Renal pelvis (tissue), 4 donors: Measurements from ENCODE around the gene ULK1. TPM values are rescaled to one million over a fixed set of nuclear protein-coding genes. Genes with fewer than 3 reads are reported as not detected.
"Not testable (repeated sequence)": the region's sequence is repeated elsewhere in the genome, so short reads cannot be mapped to it uniquely, and the experiment has no call there.

ENCODE experiments used
- DNase-seq: peaks from one replicate; pipeline ENCODE4 v3.0.0-alpha.2; 2013
- polyA plus RNA-seq, 3 donors: library from polyadenylated mRNA; unstranded; fragments of 120-200 nt; gene quantifications; one replicate each; pipeline ENCODE4 v1.2.1, GENCODE V29; 2013; ENCODE audit not compliant: insufficient read length in 3 of 3

Gene ULK1
- polyA plus RNA-seq, 3 donors = 34.0 to 45.6 (median 36.4) TPM

DNA sequence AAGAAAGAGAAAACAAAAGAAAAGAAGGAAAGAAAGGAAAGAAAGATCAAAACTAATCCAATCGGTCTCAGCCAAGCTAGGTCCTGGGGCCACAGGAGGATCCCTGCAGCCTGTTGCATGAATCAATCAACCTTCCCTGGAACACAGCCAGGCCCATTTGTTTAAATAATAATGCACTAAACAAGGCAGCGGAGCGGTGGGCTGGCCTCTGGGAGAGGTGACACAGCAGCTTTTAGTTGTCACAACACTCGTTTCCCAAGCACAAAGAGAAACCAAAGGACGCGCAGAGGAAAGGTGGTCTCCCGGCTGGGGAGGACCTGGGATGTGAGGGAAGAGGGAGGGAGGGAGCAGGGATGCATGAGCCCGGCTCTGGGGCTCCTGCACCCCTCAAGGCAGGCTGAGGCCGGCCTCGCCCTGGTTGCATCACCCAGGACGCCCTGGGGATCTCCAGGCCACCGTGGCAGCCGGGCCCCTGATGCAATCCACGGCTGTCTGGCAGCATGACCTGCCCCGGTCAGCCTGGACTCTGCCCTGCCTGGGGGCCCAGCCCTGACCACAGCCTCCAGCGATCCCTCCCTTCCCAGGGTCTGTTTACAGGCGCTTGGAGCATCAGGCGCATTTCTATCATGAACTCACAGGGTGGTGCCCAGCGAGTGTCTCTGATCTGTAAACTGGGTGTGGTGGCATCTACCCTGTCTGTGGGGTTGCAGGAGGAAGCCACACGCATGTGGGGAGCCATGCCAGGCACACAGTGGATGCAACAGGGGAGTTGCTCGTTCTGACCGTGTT, 33.8 kb upstream of the ULK1 start:
- DNase-seq = peak; percentile 65

DNA sequence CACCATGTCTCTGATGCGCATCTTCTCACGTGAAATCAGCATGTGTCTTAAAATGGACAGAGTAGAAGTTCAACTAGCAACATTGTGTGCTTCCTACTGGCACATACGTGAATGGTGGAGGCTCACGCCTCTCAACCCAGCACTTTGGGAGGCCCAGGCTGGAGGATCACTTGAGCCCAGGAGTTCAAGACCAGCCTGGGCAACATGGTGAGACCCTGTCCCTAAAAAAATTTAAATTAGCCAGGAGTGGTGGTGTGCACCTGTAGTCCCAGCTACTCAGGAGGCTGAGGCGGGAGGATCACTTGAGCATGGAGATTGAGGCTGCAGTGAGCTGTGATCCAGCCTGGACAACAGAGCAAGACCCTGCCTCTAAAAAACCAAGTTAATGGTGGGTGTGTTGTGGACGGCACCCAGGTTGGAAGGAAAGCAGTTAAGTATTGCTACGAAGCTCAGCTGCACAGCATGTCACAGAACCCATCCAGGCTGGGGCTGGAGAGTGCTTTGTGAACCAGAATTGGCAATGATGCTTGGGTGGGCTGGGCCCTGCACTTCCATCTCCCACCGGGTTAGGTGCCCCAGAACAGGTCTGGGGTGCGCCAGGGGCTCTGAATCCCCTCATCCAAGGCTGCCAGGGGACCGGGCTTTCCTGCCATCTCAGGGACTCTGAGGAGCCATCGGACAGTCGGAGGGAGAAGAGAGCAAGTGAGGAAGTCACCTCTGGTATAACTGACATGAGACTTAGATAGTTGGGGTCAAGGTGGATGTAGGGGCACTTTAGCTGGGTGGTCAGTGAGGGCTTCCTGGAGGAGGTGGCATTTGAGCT, 33.0 kb upstream of the ULK1 start:
- DNase-seq = no peak

DNA sequence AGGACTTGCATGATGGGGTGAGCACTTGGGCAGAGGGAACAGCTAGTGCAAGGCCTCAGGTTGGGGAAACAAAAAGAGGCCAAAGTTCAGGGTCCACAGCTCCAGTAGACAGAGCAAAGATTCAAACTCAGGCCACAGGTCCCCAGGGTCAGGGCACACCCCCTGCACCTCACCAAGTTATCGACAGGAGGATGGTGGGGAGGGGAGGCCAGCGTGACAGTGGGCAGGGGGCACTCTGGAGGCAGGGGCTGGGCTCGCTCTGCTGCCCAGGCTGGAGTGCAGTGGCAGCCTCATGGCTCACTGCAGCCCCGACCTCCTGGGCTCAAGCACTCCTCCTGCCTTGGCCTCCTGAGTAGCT, 32.4 kb upstream of the ULK1 start:
- DNase-seq = no peak

DNA sequence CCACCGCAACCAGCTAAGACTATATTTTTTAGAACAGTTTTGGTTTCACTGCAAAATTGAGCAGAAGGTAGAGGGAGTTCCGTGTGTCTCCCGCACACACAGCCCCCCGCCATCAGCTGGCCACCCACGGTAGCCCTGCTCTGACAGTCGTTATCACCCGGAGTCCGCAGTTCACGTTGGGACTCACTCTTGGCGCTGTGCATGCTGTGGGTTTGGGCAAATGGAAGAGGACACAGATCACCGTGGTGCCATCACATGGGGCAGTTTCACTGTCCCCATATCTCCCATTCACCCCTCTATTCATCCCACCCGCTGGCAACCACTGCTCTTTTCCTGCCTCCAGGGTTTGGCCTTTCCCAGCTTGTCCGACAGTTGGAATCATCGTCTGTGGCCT, 31.8 kb upstream of the ULK1 start:
- DNase-seq = no peak

DNA sequence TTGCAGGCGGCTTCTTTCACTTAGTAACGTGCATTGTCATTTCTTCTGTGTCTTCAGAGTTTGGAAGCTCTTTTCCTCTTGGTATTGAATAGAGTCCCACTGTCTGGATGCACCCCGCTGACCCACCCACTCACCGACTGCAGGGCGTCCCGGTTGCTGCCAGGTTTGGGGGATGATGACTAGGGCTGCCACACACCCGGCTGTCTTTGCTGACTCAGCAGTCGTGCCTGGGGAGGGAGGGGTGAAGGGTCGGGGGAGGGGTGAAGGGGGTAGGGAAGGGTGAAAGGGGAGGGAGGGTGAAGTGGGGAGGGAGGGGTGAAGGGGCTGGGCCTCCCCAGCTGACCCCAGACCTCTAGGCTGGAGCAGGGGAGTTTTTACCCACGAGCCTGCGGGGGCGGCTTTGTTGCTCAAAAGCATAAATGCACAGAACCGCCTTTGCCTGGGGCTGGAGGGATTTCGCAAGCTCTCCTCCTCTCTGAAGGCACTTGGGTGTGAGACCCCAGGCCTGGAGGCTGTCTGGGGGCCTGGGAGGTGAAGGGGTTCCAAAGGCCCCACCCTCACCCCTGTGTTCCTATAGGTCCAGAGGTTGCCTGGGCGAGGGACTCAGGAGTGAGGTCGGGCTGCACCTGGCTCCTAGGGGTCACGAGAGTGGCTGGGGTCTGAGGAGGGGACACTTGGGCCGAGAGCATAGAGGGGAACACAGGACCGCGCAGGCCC, 31.3 kb upstream of the ULK1 start:
- no peak for DNase-seq

DNA sequence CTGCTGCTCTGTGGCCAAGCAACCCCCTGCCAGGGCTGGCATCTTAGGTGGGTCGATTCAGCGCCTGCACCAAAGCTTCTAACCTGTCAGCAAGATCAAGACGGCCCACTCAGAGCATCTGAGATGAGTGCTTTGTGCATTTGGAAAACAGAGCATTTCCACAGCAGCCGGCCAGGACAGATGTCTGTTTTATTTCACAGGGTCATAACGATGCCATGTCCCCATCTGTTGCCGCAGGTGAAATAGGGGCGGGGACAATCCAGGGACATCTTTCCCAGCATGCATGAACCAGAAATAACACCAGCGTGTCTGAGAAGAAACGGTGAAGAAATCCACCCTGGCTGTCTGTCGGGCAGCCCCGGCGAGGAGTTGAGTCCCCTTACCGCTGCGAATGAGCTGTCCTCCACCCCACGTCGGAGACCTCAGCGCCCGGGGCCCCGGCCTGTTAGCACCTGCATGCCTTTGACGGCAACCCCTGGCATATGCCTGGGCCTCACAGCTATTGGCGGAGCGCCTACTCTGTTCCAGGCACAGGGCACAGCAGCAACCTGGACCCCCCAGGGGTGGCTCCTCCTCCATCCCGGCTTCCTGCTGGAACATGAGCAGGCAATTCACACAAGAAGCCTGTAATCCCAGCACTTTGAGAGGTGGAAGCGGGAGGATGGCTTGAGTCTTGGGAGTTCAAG, 30.6 kb upstream of the ULK1 start:
- no peak for DNase-seq

DNA sequence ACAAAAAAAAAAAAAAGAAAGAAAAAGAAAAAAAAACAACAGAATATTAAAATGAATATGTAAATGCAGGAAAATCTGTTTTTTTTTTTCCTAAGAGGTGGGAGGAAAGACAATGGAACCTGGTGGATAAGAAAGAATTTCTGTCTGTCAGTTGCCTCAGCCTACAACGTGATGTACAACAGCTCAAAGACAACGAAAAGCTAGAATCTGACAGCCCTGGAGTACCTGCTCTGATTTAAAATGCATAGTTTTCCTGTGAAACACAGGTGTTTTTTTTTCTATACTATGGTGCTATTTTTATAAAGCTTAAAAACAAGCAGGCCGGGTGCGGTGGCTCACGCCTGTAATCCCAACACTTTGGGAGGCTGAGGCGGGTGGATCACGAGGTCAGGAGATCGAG, 30.0 kb upstream of the ULK1 start:
- no peak for DNase-seq

DNA sequence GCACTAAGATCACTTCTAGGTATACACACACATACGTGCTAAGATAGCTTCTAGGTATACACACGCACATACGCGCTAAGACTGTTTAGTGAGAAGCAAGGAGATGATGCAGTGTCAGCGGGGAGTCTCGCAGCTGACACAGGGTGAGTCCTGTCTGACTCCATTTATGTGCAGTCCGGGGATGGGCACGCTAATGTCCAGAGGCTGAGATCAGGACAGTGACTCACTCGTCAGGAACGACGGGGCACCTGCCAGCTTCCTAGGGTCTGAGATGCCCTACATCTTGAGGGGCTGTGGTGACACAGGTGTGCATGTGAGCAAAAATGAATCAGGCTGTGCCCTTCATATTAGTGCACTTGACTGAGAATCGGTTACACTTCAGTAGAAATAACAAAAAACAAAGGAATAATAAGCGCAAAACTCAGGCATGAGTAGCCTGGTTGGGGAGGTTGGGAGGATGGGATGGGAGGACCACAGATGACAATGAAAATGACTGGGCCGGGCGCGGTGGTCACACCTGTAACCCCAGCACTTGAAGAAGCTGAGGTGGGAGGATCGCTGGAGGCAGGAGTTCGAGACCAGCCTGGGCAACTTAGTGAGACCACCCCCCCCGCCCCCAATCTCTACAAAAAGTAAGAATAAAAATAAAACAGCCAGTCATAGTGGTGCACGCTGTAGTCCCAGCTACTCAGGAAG, 29.1 kb upstream of the ULK1 start:
- DNase-seq = no peak

DNA sequence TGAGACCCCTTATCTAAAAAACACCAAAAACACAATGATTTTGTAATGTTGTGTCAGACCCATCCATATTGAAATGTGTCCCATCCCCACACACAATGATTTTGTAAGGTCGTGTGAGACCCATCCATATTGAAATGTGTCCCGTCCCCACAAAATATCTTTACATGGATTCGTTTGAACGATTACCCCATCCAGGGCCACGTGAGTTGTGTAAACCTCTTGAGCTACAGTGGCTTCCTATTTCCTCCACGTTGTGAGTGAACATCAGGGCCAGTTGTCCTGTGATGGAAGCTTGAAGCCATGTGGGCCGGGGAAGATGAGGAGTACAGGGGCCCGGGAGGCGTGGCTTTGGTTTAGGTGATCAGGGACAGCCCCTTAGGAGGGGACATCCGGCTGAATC, 27.0 kb upstream of the ULK1 start:
- DNase-seq = no peak

DNA sequence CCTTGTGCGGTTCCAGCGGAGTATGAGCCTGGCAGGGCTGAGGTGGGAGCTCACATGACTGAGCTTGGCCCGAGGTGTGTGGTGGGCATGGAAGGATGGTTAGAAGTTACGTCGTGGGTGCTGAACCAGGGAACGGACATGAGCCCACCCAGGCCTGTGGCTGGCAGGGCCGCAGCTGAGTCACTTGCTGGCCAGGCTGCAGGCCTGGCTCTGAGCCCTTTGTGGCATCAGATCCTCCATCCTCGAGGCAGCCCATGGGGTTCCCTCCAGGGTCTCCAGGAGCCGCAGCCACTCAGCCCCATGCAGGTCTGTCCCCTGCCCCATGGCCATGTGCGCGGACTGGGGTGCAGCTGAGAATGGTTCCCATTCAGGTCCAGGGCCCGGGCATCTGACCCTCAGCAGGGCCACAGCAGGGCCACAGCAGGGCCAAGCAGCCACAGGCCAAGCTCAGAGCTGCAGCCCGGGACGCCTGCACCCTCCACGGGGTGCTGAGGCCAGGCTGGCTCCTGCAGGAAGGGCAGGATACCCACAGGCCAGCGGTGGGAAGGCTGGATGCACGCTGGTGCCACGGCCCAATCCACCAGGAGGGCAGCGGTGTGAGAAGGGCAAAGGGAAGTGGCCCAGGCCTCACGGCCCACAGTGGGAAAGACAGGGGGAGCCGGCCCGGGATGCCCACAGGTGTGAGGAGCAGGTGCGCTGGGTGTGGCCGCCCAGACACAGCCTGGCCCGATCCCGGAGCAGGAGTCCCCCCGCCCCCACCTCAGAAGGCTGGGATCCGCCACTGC, 26.3 kb upstream of the ULK1 start:
- DNase-seq = no peak

DNA sequence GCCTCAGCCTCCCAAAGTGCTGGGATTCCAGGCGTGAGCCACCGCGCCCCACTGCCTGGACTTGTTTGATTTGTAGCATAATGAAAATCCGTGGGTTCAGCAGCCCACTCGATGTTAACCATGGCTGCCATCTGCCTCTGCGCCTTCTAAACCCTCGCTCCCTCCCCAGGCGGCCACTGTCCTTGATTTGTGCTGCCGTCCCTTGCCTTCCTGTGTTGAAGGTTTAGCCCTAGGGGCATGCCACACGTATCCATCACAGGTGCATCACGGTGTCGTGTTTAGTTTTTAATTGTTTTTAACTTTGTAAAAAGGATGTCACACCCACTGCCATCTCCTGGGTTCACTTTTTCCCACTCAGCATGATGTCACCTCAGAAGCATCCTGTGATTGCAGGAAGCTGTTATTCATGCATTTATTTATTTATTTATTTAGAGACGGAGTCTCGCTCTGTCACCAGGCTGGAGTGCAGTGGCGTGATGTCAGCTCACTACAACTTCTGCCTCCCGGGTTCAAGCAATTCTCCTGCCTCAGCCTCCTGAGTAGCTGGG, 24.5 kb upstream of the ULK1 start:
- DNase-seq = no peak

DNA sequence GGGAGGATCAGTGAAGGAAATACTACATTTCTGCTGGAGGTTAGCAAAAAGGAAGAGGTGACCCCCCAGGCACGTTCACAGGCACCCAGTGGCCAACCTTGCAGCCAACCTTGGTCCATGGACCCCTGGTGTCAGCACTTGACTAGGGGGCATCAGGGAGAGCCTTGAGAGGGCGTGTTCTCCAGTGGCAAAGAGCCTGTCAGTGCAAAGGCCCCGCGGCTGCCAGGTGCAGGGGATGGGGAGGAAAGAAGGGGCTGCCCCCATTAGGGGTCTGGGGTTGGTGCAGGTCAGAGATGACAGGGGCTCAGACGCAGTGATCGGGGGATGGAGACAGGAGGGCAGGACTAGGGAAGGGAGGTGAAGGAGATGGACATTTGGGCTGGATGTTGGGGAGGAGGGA, 22.7 kb upstream of the ULK1 start:
- DNase-seq = no peak

DNA sequence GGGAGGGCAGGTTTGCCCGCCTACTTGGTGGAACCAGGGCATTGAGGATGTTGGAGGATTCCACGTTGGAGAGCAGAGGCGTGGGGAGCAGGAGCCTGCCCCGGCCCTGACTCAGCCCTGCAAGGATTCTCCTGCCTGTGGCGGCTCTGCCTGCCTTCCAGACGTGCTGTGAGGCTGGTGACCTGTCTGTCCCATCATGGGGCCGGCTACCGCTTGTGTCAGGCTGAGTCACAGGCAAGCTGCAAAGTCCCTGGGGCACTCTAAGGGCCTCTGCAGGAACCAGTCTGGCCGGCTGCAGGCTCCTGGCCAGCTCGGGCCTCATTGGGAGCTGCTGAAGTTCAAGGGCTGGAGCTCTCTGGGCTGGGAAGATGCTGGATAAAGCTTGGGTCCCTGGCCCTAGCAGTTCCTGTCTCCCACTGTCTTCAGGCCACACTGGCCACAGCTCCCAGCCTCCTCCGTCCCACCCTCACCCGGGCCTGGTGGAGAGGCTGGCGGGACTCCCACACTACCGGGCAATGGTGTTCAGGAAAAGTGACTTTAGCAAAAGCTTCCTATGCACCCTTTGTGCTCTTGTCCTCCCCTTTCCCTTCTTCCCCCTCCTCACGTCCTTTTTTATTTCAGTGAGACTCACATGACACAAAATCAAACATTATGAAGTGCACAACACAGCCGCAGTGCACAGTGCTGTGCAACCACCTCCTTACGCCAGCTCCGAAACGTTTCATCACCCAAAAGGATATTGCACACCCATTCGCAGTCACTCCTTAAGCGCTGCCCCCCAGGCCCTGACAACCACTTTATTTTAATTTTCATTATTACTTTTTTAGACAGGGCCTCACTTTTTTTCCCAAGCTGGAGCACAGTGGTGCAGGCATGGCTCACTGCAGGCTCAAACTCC, 22.0 kb upstream of the ULK1 start:
- DNase-seq = no peak

DNA sequence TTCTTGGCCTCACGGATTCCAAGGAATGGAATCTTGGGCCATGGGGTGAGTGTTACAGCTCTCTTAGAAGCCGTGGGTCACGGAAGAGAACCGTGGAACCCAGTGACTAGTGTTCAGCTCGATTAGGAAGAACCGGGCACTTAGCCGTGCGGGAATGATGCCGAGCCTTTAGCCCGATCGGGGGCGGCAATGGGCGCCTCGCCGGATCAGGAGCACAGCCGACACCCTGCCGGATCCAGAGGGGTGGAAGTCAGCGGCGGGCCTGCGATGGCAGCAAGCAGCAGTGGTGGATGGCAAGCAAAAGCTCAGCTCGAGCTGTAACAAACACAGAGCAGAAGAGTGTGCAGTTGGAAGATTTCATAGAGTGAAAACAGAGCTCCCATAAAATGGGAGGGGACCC, 21.1 kb upstream of the ULK1 start:
- no peak for DNase-seq

DNA sequence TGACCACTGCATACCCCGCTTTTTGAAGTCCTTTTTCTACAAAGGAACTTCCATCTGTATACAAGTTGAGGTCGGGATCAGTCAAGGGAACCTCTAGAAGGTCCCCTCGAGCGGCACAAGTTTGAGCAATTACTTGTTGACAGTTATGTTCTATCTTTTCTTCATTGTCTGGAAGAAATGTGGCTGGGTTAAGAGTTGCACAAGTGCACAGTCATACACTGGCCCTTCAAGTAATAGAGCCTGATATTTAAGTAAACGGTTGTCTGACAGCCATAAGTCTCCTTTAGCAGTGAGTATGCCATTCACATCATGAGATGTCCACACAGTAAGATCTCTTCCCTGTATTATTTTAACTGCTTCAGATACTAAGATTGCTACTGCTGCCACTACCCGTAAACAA, 19.4 kb upstream of the ULK1 start:
- DNase-seq = not testable (repeated sequence)

DNA sequence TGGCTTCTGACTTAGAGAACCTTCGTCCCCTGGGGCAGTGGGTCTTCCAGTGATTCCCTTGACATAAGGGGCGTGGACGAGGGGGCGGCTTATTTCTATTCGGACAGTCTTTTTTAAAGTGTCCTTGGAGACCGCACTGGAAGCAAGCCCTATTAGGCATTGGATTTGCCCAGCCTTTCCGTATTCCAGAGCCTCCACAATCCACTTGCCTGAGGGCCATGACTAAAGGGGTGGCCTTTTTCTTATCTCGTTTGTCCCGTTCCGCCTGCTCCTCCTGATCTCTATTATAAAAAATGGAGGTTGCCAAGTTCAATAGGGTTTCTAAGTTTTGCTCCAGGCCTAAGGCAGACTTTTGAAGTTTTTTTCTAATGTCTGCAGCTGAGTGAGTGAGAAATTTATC, 17.2 kb upstream of the ULK1 start:
- DNase-seq = not testable (repeated sequence)

DNA sequence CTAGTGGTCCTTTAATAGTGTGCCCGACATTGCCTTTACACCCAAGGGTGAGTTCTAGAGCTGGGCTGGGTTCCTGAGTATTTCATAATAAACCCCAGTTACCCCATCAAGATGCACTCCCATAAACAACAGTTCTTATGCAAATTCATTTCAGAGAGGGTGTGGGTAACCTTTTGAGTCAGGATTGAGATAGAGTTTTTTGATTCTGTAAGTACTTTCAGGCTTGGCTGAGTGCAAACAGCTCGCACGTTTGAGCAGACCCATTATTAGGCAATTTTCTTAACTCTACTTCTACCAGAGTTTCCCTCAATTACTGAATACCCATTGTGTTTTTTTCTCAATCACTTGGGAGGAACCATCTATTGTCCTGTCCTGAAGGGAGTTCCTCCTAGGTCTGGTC, 16.0 kb upstream of the ULK1 start:
- DNase-seq = not testable (repeated sequence)

DNA sequence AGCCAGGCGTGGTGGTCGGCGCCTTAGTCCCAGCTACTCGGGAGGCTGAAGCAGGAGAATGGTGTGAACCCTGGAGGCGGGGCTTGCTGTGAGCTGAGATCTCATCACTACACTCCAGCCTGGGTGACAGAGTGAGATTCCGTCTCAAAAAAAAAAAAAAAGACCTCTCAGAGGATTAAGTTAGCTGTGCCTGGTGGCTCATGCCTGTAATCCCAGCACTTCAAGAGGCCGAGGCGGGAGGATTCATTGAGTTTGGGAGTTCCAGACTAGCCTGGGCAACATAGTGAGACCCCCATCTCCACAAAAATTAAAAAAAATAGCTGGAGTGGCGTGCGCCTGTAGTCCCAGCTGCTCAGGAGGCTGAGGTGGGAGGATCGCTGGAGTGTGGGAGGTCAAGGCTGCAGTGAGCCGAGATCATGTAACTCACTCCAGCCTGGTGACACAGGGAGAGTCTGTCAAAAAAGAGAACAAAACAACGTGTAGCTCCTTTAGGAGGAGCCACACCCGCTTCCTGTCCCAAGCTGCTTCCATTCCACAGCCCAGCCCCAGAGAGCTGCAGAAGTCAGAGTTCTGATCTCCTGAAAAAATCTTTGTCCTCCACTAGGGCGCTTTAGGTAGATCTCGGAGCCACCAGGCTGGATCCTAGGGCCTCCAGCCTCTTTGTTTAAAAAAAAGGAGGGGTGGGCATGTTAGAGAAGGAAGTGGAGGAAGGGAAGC, 11.5 kb upstream of the ULK1 start:
- DNase-seq = no peak

DNA sequence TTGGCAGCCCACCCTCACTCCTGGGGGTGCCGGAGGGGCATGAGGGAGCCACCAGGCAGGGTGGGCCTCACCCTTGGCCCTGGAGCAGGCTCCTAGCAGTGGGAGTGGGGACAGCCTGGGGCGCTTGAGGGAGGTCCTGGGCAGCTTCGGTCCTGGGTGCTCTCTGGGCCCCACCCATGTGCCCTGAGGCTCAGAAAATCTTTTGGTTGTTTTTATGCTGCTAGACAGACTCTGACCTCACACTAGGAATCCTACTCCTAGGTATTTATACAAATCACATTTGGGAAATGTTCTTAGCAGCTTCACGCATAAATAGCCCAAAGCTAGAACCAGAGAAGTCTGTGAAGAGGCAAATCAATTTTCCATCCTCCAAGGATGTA, 10.9 kb upstream of the ULK1 start:
- no peak for DNase-seq
